GM10248 (cell line): ENCODE data around the gene FKRP.
"Not testable (repeated sequence)": the region's sequence is repeated elsewhere in the genome, so short reads cannot be mapped to it uniquely, and the experiment has no call there.

Source experiments
- CTCF ChIA-PET: fragments of 300-600 bp; sonication (Branson Sonifier 250); formaldehyde crosslinking; extraction: SDS; loops from one replicate; lab custom pipeline; 2021; ENCODE audit warnings: antibody characterized with exemption; lab: Yijun Ruan, JAX
- POLR2A ChIA-PET: fragments of 350-650 bp; sonication (Branson Sonifier 250); formaldehyde crosslinking; extraction: SDS; loops from one replicate; lab custom pipeline; 2020; ENCODE audit warnings: antibody characterized with exemption; lab: Yijun Ruan, JAX
- DNase-seq: peaks from one replicate; pipeline ENCODE4 v3.0.0; 2012; ENCODE audit errors: extremely low spot score
- CTCF ChIP-seq: IDR thresholded peaks from 2 replicates; pipeline ENCODE4 v1.5.1; 2012; ENCODE audit warnings: mild to moderate bottlenecking, low read depth; ENCODE audit errors: extremely low read depth, missing control alignments, control extremely low read depth

FKRP gene

GRCh38 chr19:46759817-46760333 lies 14.0 kb downstream of the FKRP start:
- TF ChIP-seq CTCF: no peak
- DNase-seq: no peak
- POLR2A ChIA-PET: no interaction called here
- CTCF ChIA-PET: interaction anchor here (2.9 kb wide), 1 partner anchor 80 kb away, joined by 9 read pairs; no protein-coding TSS in a partner anchor

- CTCF ChIA-PET: interaction anchor here (2.9 kb wide), 1 partner anchor 80 kb away, joined by 9 read pairs; no protein-coding TSS in a partner anchor
- DNase-seq: no peak
- POLR2A ChIA-PET: no interaction called here
- no peak for TF ChIP-seq CTCF
Observed at GRCh38 chr19:46760363-46760762, 14.5 kb downstream of the FKRP start.

GRCh38 chr19:46760897-46761296 lies 15.0 kb downstream of the FKRP start:
- CTCF ChIA-PET: interaction anchor here (2.9 kb wide), 1 partner anchor 79 kb away, joined by 9 read pairs; no protein-coding TSS in a partner anchor
- DNase-seq, POLR2A ChIA-PET: not testable (repeated sequence)

- ChIA-PET POLR2A (no interaction called here), CTCF (interaction anchor here (2.9 kb wide), 1 partner anchor 79 kb away, joined by 9 read pairs; no protein-coding TSS in a partner anchor)
- DNase-seq: no peak
- no peak for TF ChIP-seq CTCF
Observed at GRCh38 chr19:46761418-46761831, 15.6 kb downstream of the FKRP start.

- POLR2A ChIA-PET: no interaction called here
- no peak for TF ChIP-seq CTCF
- no peak for DNase-seq
- CTCF ChIA-PET: interaction anchor here (2.9 kb wide), 1 partner anchor 78 kb away, joined by 9 read pairs; no protein-coding TSS in a partner anchor
Observed at GRCh38 chr19:46762245-46762890, 16.5 kb downstream of the FKRP start.

GRCh38 chr19:46764817-46765291 lies 19.0 kb downstream of the FKRP start:
- POLR2A ChIA-PET: interaction anchor here (0.8 kb wide), 1 partner anchor 126 kb away, joined by 3 read pairs; no protein-coding TSS in a partner anchor

More at GRCh38 chr19:46764817-46765291, 19.0 kb downstream of the FKRP start:
- CTCF ChIA-PET: interaction anchor here (0.8 to 1.3 kb wide), 5 partner anchors 11 to 61 kb away, joined by 3 to 6 read pairs (median 3); no protein-coding TSS in a partner anchor
- DNase-seq: no peak
- no peak for TF ChIP-seq CTCF
